GM12892 (cell line): ENCODE results near the gene SMC4.

ENCODE experiments used
- DNase-seq: peaks from one replicate; pipeline ENCODE4 v3.0.0; 2011; ENCODE audit not compliant: insufficient read length
- FAIRE-seq: peaks from 2 replicates; lab custom pipeline; 2011; peaks lifted over from hg19 to GRCh38; lab: Jason Lieb, UNC
- POLR2A ChIP-seq: IDR thresholded peaks from 2 replicates; pipeline ENCODE4 v1.6.1; 2011; ENCODE audit warnings: low read depth, low read length, control low read depth
- POLR2AphosphoS5 ChIP-seq: IDR thresholded peaks from 2 replicates; pipeline ENCODE4 v1.6.1; 2011; ENCODE audit warnings: low read depth, low read length, control low read depth
- TAF1 ChIP-seq: IDR thresholded peaks from 2 replicates; pipeline ENCODE4 v1.6.1; 2011; ENCODE audit warnings: low read depth, mild to moderate bottlenecking, control low read depth, low read length, borderline replicate concordance

Gene SMC4

GRCh38 chr3:160376681-160377080 lies 22.8 kb upstream of the SMC4 start:
- FAIRE-seq (no peak), DNase-seq (no peak)
- TF ChIP-seq POLR2AphosphoS5 (no peak), POLR2A (no peak), TAF1 (no peak)

GRCh38 chr3:160378331-160379109 lies 20.9 kb upstream of the SMC4 start:
- TF ChIP-seq TAF1, result no peak
- no peak for TF ChIP-seq POLR2AphosphoS5
- no peak for TF ChIP-seq POLR2A
- DNase-seq, result no peak
- no peak for FAIRE-seq

- TF ChIP-seq POLR2AphosphoS5 (no peak), POLR2A (no peak), TAF1 (no peak)
- DNase-seq (no peak), FAIRE-seq (no peak)
Observed at GRCh38 chr3:160379628-160380214, 19.7 kb upstream of the SMC4 start.

GRCh38 chr3:160381470-160381869 lies 18.0 kb upstream of the SMC4 start:
- FAIRE-seq, result no peak

GRCh38 chr3:160384639-160385318 lies 14.7 kb upstream of the SMC4 start:
- DNase-seq (no peak), FAIRE-seq (no peak)
- TF ChIP-seq POLR2A (no peak), TAF1 (no peak), POLR2AphosphoS5 (no peak)

More at GRCh38 chr3:160381470-160381869, 18.0 kb upstream of the SMC4 start:
- TF ChIP-seq POLR2A, result no peak
- no peak for DNase-seq

- DNase-seq (no peak), FAIRE-seq (no peak)
- no peak for TF ChIP-seq POLR2A
- TF ChIP-seq POLR2AphosphoS5, result no peak
- no peak for TF ChIP-seq TAF1
Observed at GRCh38 chr3:160390565-160391138, 8.8 kb upstream of the SMC4 start.

- DNase-seq, result no peak
- no peak for TF ChIP-seq POLR2A
- no peak for TF ChIP-seq POLR2AphosphoS5
- no peak for TF ChIP-seq TAF1
- no peak for FAIRE-seq
Observed at GRCh38 chr3:160392798-160393197, 6.7 kb upstream of the SMC4 start.

- FAIRE-seq, result peak; percentile 85
- no peak for TF ChIP-seq POLR2A
- no peak for TF ChIP-seq POLR2AphosphoS5
- no peak for TF ChIP-seq TAF1
Observed at GRCh38 chr3:160393346-160394008, 6.0 kb upstream of the SMC4 start.

GRCh38 chr3:160394009-160394392 lies 5.4 kb upstream of the SMC4 start:
- TF ChIP-seq POLR2AphosphoS5 (no peak), TAF1 (no peak), POLR2A (no peak)
- no peak for FAIRE-seq
- no peak for DNase-seq

More at GRCh38 chr3:160393346-160394008, 6.0 kb upstream of the SMC4 start:
- no peak for DNase-seq

GRCh38 chr3:160395297-160395696 lies 4.2 kb upstream of the SMC4 start:
- TF ChIP-seq POLR2AphosphoS5, result no peak
- TF ChIP-seq TAF1, result no peak
- no peak for TF ChIP-seq POLR2A
- DNase-seq (no peak), FAIRE-seq (no peak)

- TF ChIP-seq POLR2AphosphoS5 (no peak), POLR2A (no peak), TAF1 (no peak)
- FAIRE-seq (no peak), DNase-seq (no peak)
Observed at GRCh38 chr3:160398820-160399124, 678 bp upstream of the SMC4 start.
